ENCODE measurements around the gene COL21A1.

Gene COL21A1

GRCh38 chr6:56055081-56055704 lies 192.2 kb downstream of the COL21A1 start:
- H3K4me3 ChIP-seq (ENCODE audit: low read depth, low read length) = no peak overlapping the region
- TF ChIP-seq CTCF (IDR thresholded peaks at IDR 0.05; ENCODE audit: insufficient read depth, low read length, missing control alignments) = no peak
- ChIA-PET CTCF (interaction anchor here (0.7 to 1.7 kb wide), 2 partner anchors 18 to 398 kb away, joined by 3 to 5 read pairs; no protein-coding TSS in a partner anchor), POLR2A (no interaction called here)
- DNase-seq (ENCODE audit: low read depth, low spot score) = no peak

GRCh38 chr6:56051202-56051598 lies 196.2 kb downstream of the COL21A1 start:
- no peak for DNase-seq (ENCODE audit: low read depth, low spot score)
- H3K4me3 ChIP-seq (ENCODE audit: low read depth, low read length) = no peak overlapping the region
- POLR2A ChIA-PET = no interaction called here
- TF ChIP-seq CTCF (IDR thresholded peaks at IDR 0.05; ENCODE audit: insufficient read depth, low read length, missing control alignments) = no peak
- CTCF ChIA-PET = interaction anchor here (3.0 kb wide), 1 partner anchor 242 kb away, joined by 9 read pairs; no protein-coding TSS in a partner anchor

- TF ChIP-seq CTCF (IDR thresholded peaks at IDR 0.05; ENCODE audit: insufficient read depth, low read length, missing control alignments) = no peak
- H3K4me3 ChIP-seq (ENCODE audit: low read depth, low read length) = no peak overlapping the region
- POLR2A ChIA-PET = no interaction called here
- CTCF ChIA-PET = no interaction called here
- DNase-seq (ENCODE audit: low read depth, low spot score) = no peak
Measured at GRCh38 chr6:56050530-56051201, 196.7 kb downstream of the COL21A1 start.

- CTCF ChIA-PET = interaction anchor here (1.0 to 1.4 kb wide), 2 partner anchors 175 to 266 kb away, joined by 3 read pairs; no protein-coding TSS in a partner anchor
- POLR2A ChIA-PET = no interaction called here
- TF ChIP-seq CTCF (IDR thresholded peaks at IDR 0.05; ENCODE audit: insufficient read depth, low read length, missing control alignments) = no peak
- no peak for DNase-seq (ENCODE audit: low read depth, low spot score)
- no peak overlapping the region for H3K4me3 ChIP-seq (ENCODE audit: low read depth, low read length)
Measured at GRCh38 chr6:56048601-56049000, 198.8 kb downstream of the COL21A1 start.

- CTCF ChIA-PET = interaction anchor here (0.8 to 1.4 kb wide), 3 partner anchors 175 to 266 kb away, joined by 3 read pairs; no protein-coding TSS in a partner anchor
- TF ChIP-seq CTCF (IDR thresholded peaks at IDR 0.05; ENCODE audit: insufficient read depth, low read length, missing control alignments) = no peak
- H3K4me3 ChIP-seq (ENCODE audit: low read depth, low read length) = no peak overlapping the region
- DNase-seq (ENCODE audit: low read depth, low spot score) = no peak
- POLR2A ChIA-PET = no interaction called here
Measured at GRCh38 chr6:56047931-56048540, 199.3 kb downstream of the COL21A1 start.

GRCh38 chr6:56046576-56046975 lies 200.8 kb downstream of the COL21A1 start:
- CTCF ChIA-PET = no interaction called here
- DNase-seq (ENCODE audit: low read depth, low spot score) = no peak
- POLR2A ChIA-PET = no interaction called here
- H3K4me3 ChIP-seq (ENCODE audit: low read depth, low read length) = no peak overlapping the region
- no peak for TF ChIP-seq CTCF (IDR thresholded peaks at IDR 0.05; ENCODE audit: insufficient read depth, low read length, missing control alignments)
